ENCODE data around the gene ABCA2. TPM values are rescaled to one million over a fixed set of nuclear protein-coding genes. Genes with fewer than 3 reads are reported as not detected.
A peak's percentile ranks its signal among the peaks of the same experiment; 100 is the strongest.

The ABCA2 gene
- total RNA-seq, 1 donor from 2014 or later: 26.4 TPM

DNA sequence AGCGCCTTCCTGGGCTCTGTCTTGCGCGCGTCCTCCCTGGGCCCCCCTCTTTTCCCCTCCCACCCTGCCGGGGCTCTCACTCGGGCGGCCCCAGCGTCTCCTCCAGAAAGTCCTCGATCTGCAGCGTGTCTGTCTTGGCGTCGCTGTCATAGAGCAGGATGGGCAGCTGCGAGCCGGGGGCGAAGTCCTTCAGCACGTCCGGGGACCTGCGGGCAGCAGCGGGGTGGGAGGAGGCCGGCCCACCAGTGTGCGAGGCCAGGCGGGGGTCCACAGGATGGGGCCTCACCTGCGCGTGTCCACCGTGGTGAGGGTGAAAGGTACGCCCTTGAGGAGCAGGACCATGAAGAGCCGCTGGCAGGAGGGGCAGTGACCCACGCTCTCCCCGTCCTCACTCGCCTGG is 32.7 kb downstream of the ABCA2 start:
- Mint-ChIP-seq H3K9me3 (ENCODE audit: low read depth) (no peaks in the 10 kb centered on the region), H3K4me1 (ENCODE audit: low read depth) (peaks cover 1% of the 10 kb centered on the region), H3K36me3 (ENCODE audit: insufficient read depth) (no peaks in the 10 kb centered on the region), H3K27ac (no peak overlapping the region), H3K27me3 (no peaks in the 10 kb centered on the region), H3K4me3 (ENCODE audit: low read depth) (no peak overlapping the region)
- TF ChIP-seq, protein P1, sequence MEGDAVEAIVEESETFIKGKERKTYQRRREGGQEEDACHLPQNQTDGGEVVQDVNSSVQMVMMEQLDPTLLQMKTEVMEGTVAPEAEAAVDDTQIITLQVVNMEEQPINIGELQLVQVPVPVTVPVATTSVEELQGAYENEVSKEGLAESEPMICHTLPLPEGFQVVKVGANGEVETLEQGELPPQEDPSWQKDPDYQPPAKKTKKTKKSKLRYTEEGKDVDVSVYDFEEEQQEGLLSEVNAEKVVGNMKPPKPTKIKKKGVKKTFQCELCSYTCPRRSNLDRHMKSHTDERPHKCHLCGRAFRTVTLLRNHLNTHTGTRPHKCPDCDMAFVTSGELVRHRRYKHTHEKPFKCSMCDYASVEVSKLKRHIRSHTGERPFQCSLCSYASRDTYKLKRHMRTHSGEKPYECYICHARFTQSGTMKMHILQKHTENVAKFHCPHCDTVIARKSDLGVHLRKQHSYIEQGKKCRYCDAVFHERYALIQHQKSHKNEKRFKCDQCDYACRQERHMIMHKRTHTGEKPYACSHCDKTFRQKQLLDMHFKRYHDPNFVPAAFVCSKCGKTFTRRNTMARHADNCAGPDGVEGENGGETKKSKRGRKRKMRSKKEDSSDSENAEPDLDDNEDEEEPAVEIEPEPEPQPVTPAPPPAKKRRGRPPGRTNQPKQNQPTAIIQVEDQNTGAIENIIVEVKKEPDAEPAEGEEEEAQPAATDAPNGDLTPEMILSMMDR (IDR thresholded peaks at IDR 0.05; ENCODE audit: unreplicated experiment): no peak
- no peak for DNase-seq (ENCODE audit: low spot score, unreplicated experiment)

DNA sequence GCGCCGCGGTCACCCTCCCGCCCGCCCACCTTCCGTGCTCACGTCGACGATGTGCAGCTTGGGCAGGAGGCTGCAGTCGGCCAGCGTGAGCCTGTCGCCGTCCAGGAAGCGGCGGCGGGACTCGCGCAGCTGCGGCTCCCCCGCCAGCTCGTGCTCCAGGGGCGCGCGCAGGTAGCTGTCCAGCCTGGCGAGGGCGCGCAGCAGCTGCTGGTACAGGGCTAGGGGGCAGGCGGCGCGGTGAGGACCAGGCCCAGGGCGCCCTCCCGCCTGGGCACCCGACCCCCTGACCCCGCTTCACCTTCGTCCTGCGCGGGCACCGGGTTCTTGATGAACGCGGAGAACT is 33.2 kb downstream of the ABCA2 start:
- DNase-seq (ENCODE audit: low spot score, unreplicated experiment): no peak
- no peaks in the 10 kb centered on the region for H3K27me3 Mint-ChIP-seq
- H3K9me3 Mint-ChIP-seq (ENCODE audit: low read depth): no peaks in the 10 kb centered on the region
- H3K36me3 Mint-ChIP-seq (ENCODE audit: insufficient read depth): no peaks in the 10 kb centered on the region
- TF ChIP-seq, protein P1 (IDR thresholded peaks at IDR 0.05; ENCODE audit: unreplicated experiment): no peak
- H3K27ac Mint-ChIP-seq: no peak overlapping the region
- no peak overlapping the region for H3K4me3 Mint-ChIP-seq (ENCODE audit: low read depth)
- H3K4me1 Mint-ChIP-seq (ENCODE audit: low read depth): peaks cover 1% of the 10 kb centered on the region

DNA sequence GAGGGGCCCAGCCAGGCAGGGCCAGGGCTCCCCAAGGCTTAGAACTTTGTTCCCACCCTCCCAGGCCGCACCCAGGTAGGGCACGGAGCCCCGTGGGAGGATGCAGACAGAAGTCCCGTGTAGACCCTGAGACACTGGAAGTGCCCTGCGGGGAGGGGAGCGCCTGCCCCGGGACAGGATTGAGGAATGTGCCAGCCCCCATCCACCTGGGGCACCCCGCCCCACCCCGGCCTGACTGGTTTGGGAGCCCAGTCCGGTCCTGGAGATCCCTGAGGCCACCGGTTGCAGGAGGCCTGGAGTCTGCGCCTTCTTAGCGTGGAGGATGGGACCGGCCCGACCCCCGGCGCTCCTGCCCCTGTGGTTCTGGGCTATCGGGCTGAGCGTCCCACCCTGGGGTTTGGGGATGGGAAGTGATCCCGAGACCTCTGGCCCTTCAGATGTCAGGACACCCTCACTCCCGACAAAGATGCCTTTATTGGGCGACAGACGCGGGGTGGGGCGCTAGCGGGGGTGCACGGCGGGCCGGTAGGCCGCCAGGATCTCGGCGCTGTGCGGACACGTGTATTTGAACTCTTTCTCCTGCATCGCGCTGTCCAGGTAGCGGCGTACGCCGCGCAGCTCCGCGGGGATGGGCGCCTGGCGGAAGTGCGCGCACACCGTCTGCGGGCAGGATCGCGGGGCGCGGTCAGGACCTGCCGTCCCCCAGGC is 33.7 kb downstream of the ABCA2 start:
- no peaks in the 10 kb centered on the region for H3K36me3 Mint-ChIP-seq (ENCODE audit: insufficient read depth)
- no peaks in the 10 kb centered on the region for H3K27me3 Mint-ChIP-seq
- no peak for DNase-seq (ENCODE audit: low spot score, unreplicated experiment)
- TF ChIP-seq, protein P1 (IDR thresholded peaks at IDR 0.05; ENCODE audit: unreplicated experiment): no peak
- H3K9me3 Mint-ChIP-seq (ENCODE audit: low read depth): no peaks in the 10 kb centered on the region
- no peak overlapping the region for H3K27ac Mint-ChIP-seq
- H3K4me1 Mint-ChIP-seq (ENCODE audit: low read depth): peaks cover 7% of the 10 kb centered on the region
- no peak overlapping the region for H3K4me3 Mint-ChIP-seq (ENCODE audit: low read depth)

DNA sequence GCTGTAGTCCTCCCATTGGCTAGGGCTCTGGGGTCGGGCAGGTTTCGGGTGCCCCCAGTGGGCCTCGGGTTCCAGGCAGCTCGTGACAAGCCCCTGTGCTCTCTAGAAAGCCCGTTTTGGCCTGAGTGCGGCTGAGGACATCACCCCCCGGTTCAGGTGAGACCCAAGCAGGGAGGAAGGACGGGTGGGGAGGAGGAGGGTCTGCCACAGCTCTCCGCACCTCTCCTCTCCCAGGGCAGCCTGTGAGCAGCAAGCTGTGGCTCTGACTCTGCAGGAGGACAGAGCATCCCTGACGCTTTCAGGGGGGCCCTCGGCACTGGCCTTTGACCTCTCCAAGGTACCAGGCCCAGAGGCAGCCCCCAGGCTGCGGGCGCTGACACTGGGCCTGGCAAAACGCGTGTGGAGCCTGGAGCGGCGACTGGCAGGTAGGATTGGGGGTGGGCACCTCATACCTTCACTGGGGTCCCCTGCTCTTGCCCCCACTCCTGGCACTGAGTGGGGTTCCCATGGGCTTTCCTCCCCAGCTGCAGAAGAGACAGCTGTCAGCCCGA is 35.1 kb downstream of the ABCA2 start:
- Mint-ChIP-seq H3K4me3 (ENCODE audit: low read depth) (peak overlapping the region; percentile 76), H3K36me3 (ENCODE audit: insufficient read depth) (no peaks in the 10 kb centered on the region), H3K27me3 (peaks cover under 1% of the 10 kb centered on the region), H3K27ac (no peak overlapping the region), H3K9me3 (ENCODE audit: low read depth) (no peaks in the 10 kb centered on the region), H3K4me1 (ENCODE audit: low read depth) (peaks cover 11% of the 10 kb centered on the region)
- no peak for DNase-seq (ENCODE audit: low spot score, unreplicated experiment)
- TF ChIP-seq, protein P1 (IDR thresholded peaks at IDR 0.05; ENCODE audit: unreplicated experiment): no peak

DNA sequence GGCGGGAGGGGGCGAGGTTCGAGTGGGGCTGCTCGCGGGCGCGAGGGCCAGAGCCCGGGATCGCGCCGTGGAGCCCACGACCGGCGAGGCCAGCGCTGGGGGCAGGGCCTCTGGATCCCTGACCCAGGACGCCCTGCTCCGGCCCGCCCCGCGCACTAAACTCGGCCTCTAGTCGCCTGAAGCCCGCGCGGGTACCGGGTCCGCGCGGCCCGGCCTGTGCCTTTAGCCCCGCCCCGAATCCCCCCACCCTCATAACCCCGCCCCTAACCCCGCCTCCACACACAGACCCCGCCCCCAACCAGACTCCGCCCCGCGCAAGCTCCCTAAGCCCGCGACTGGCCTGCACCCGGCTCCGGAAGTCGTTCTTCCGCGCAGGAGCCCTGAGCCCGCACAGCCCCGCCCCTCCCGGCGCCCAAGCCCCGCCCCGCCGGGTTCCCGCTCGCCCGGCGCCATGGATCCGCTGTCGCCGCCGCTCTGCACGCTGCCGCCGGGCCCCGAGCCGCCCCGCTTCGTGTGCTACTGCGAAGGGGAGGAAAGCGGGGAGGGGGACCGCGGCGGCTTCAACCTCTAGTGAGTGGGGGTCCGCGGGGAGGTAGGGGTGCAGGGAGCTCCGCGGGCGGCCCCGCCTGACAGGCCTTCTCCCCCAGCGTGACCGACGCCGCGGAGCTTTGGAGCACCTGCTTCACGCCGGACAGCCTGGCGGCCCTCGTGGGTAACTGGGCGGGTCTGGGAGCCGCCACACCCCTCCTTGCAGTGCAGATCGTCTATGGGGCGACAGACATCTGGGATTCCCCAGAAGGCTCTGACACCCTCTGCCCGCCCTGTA is 35.8 kb downstream of the ABCA2 start, which contains the start of gene PAXX:
TSS of gene PAXX (plus strand) at position 430 of the 826 bp plus-strand sequence. CDS start at position 452, 22 bp downstream.
- Mint-ChIP-seq H3K4me3 (ENCODE audit: low read depth) (peak within 1 kb of the TSS; percentile 76), H3K27me3 (peaks cover 2% of the 10 kb centered on the region), H3K36me3 (ENCODE audit: insufficient read depth) (no peaks in the 10 kb centered on the region), H3K27ac (peak within 1 kb of the TSS; percentile 69), H3K4me1 (ENCODE audit: low read depth) (peaks cover 11% of the 10 kb centered on the region), H3K9me3 (ENCODE audit: low read depth) (no peaks in the 10 kb centered on the region)
- TF ChIP-seq, protein P1 (IDR thresholded peaks at IDR 0.05; ENCODE audit: unreplicated experiment): no peak
- peak; percentile 89 for DNase-seq (ENCODE audit: low spot score, unreplicated experiment)
